Ascending aorta (tissue), 2 donors: Measurements from ENCODE around the gene CEND1. TPM values are rescaled to one million over a fixed set of nuclear protein-coding genes. Genes with fewer than 3 reads are reported as not detected.

Experiments
- DNase-seq, 2 donors: peaks; one replicate each; pipeline ENCODE4 v3.0.0-alpha.2; 2019; ENCODE audit warnings: low spot score in 2 of 2
- H3K27ac ChIP-seq, 2 donors: fragments of 200-600 bp; sonication (generic); one replicate each; pipeline ENCODE4 v1.5.1; 2016 to 2017; ENCODE audit warnings: mild to moderate bottlenecking in 1 of 2
- H3K27me3 ChIP-seq: fragments of 200-600 bp; sonication (generic); one replicate; pipeline ENCODE4 v1.5.1; 2017
- H3K36me3 ChIP-seq, 2 donors: fragments of 200-600 bp; sonication (generic); one replicate each; pipeline ENCODE4 v1.5.1; 2016
- H3K4me1 ChIP-seq, 2 donors: fragments of 200-600 bp; sonication (generic); one replicate each; pipeline ENCODE4 v1.5.1; 2016 to 2017; ENCODE audit warnings: mild to moderate bottlenecking in 1 of 2
- H3K4me3 ChIP-seq, 2 donors: fragments of 200-600 bp; sonication (generic); one replicate each; pipeline ENCODE4 v1.5.1; 2016 to 2017; ENCODE audit warnings: mild to moderate bottlenecking in 1 of 2
- H3K9me3 ChIP-seq, 2 donors: fragments of 200-600 bp; sonication (generic); one replicate each; pipeline ENCODE4 v1.5.1; 2016
- CTCF ChIP-seq, 3 experiments: fragments of 200-600 bp in 2 of 3; fragments of 450-650 bp in 1 of 3; sonication (generic) in 2 of 3; IDR thresholded peaks; one replicate each; pipeline ENCODE4 v1.5.1; 2016 to 2019; ENCODE audit warnings: antibody characterized with exemption in 3 of 3, mild to moderate bottlenecking in 1 of 3, moderate library complexity in 1 of 3
- intact Hi-C: fragments of 100-400 bp; cut with DNase I; formaldehyde crosslinking; loops from one replicate; pipeline ENCODE4 v1.15.1; 2023
- total RNA-seq: library from RNA; depleted of rRNA; stranded (reverse); fragments of >200 nt; gene quantifications from one replicate; pipeline ENCODE4 v1.1.0, GENCODE V29; 2016

Gene CEND1
- total RNA-seq, 1 donor from 2014 or later: not detected

GRCh38 chr11:826227-826621 is 36.3 kb upstream of the CEND1 start:
- DNase-seq: no peak
- H3K27me3 ChIP-seq: no peaks in the 10 kb centered on the region
- peaks cover 36 to 45% of the 10 kb centered on the region in 2 donors for H3K36me3 ChIP-seq
- TF ChIP-seq CTCF (IDR thresholded peaks at IDR 0.05): no peak
- H3K4me3 ChIP-seq: no peak overlapping the region
- no peaks in the 10 kb centered on the region for H3K9me3 ChIP-seq
- H3K27ac ChIP-seq: no peak overlapping the region
- intact Hi-C loops: no loop called here
- peaks cover 15 to 45% of the 10 kb centered on the region in 2 donors for H3K4me1 ChIP-seq

DNA sequence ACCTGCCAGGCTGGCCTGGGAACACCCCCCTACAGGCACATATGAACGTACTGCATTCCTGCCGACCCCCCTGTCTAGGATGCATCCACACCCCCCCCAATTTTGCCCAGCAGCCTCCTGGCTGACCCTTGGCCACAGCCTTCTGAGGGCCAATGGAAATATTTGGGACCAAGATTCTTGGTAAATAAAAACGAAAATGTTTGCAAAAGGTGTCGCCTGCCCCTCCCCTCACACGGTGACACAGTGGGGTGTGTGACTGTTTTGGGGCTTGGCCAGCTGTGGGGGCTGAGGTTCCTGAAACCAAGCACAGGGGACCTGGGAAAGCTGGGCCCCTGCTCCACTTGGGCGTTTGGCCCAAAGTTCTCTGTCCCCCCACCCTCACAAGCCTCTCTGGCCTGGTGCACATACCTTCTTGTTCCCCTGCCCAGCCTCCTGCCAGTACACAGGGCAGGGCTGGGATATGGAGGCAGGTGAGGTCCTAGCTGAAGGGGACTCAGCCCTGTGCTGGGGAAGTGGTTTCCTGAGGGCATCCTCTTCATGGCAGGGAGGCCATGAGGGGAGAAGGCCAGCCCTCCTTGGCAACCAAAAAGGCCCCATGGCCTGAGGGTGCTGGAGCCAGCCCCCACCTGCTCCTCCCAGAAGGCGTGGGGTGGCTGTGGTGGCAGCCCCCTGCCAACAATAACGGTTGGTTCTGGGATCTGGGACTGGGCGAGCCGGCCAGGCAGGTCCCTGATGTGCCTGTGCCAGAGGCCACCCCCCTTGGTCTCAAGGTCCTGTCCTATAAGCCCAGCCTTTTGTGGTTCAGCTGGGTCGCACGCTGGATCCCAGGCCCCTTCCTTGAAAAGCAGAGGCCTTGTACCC is 35.7 kb upstream of the CEND1 start:
- Histone ChIP-seq H3K27ac (no peak overlapping the region), H3K36me3 (peaks cover 36 to 45% of the 10 kb centered on the region in 2 donors), H3K4me1 (peaks cover 19 to 44% of the 10 kb centered on the region in 2 donors), H3K4me3 (no peak overlapping the region), H3K27me3 (no peaks in the 10 kb centered on the region), H3K9me3 (no peaks in the 10 kb centered on the region)
- intact Hi-C loops: no loop called here
- no peak for TF ChIP-seq CTCF (IDR thresholded peaks at IDR 0.05)
- no peak for DNase-seq

- Histone ChIP-seq H3K27me3 (no peaks in the 10 kb centered on the region), H3K4me3 (no peak overlapping the region), H3K4me1 (peaks cover 21 to 38% of the 10 kb centered on the region in 2 donors), H3K9me3 (no peaks in the 10 kb centered on the region), H3K27ac (no peak overlapping the region), H3K36me3 (peaks cover 36 to 45% of the 10 kb centered on the region in 2 donors)
- no peak for TF ChIP-seq CTCF (IDR thresholded peaks at IDR 0.05)
- intact Hi-C loops: no loop called here
- DNase-seq: no peak
Measured at GRCh38 chr11:824942-825341, 35.1 kb upstream of the CEND1 start.

GRCh38 chr11:824292-824880 is 34.5 kb upstream of the CEND1 start:
- peaks cover 16 to 33% of the 10 kb centered on the region in 2 donors for H3K4me1 ChIP-seq
- H3K9me3 ChIP-seq: no peaks in the 10 kb centered on the region
- no peak for TF ChIP-seq CTCF (IDR thresholded peaks at IDR 0.05)
- intact Hi-C loops: no loop called here
- no peak overlapping the region for H3K27ac ChIP-seq
- no peak for DNase-seq
- no peaks in the 10 kb centered on the region for H3K27me3 ChIP-seq
- peaks cover 36 to 45% of the 10 kb centered on the region in 2 donors for H3K36me3 ChIP-seq
- no peak overlapping the region for H3K4me3 ChIP-seq

- TF ChIP-seq CTCF (IDR thresholded peaks at IDR 0.05): no peak
- Histone ChIP-seq H3K27ac (no peak overlapping the region), H3K27me3 (no peaks in the 10 kb centered on the region), H3K4me3 (no peak overlapping the region), H3K4me1 (peaks cover 16 to 33% of the 10 kb centered on the region in 2 donors), H3K9me3 (no peaks in the 10 kb centered on the region), H3K36me3 (peaks cover 36 to 45% of the 10 kb centered on the region in 2 donors)
- intact Hi-C loops: no loop called here
- no peak for DNase-seq
Measured at GRCh38 chr11:823441-824291, 33.8 kb upstream of the CEND1 start.
